Activated CD8-positive, alpha-beta T cell treated with anti-CD3 and anti-CD28 coated beads for 36 hours (primary cell): ENCODE measurements around the gene CTDP1. TPM values are rescaled to one million over a fixed set of nuclear protein-coding genes. Genes with fewer than 3 reads are reported as not detected.

Source experiments
- ATAC-seq: fragments of 200-7000 bp; cut with Tn5 transposase; one replicate; pipeline ENCODE4 v1.10.0; 2021; ENCODE audit warnings: mild to moderate bottlenecking, moderate library complexity
- CTCF ChIA-PET: fragments of 350-600 bp; sonication (Branson Sonifier 250); formaldehyde crosslinking; loops from one replicate; lab custom pipeline; 2021; ENCODE audit warnings: antibody characterized with exemption; lab: Charles Lee
- POLR2A ChIA-PET: fragments of 350-600 bp; sonication (Branson Sonifier 250); formaldehyde crosslinking; loops from one replicate; lab custom pipeline; 2021; ENCODE audit warnings: antibody characterized with exemption; lab: Charles Lee
- DNase-seq: peaks from one replicate; pipeline ENCODE4 v3.0.0-alpha.2; 2020
- H3K27ac Mint-ChIP-seq: one replicate; pipeline ENCODE4 v1.8.0; 2021; ENCODE audit warnings: mild to moderate bottlenecking, mixed read lengths
- H3K27me3 Mint-ChIP-seq: one replicate; pipeline ENCODE4 v1.8.0; 2021; ENCODE audit warnings: mixed read lengths
- H3K36me3 Mint-ChIP-seq: one replicate; pipeline ENCODE4 v1.8.0; 2021; ENCODE audit warnings: low read depth, mixed read lengths
- H3K4me1 Mint-ChIP-seq: one replicate; pipeline ENCODE4 v1.8.0; 2021; ENCODE audit warnings: low read depth, mixed read lengths
- H3K4me3 Mint-ChIP-seq: one replicate; pipeline ENCODE4 v1.8.0; 2021; ENCODE audit warnings: mild to moderate bottlenecking, moderate library complexity, mixed read lengths
- H3K9me3 Mint-ChIP-seq: one replicate; pipeline ENCODE4 v1.8.0; 2021; ENCODE audit warnings: mixed read lengths
- intact Hi-C: fragments of 100-400 bp; cut with micrococcal nuclease; formaldehyde crosslinking; loops from one replicate; pipeline ENCODE4 v1.10.0; 2022
- total RNA-seq, 2 experiments: library from RNA; stranded (reverse); gene quantifications; one replicate each; pipeline ENCODE4 v1.2.3, GENCODE V29; 2021
- TF ChIP-seq, protein P1 (sequence below): fragments of 200-600 bp; IDR thresholded peaks from one replicate; pipeline ENCODE4 v1.8.0; 2022; ENCODE audit warnings: antibody characterized with exemption, mild to moderate bottlenecking

The CTDP1 gene
- total RNA-seq, 2 experiments from 2014 or later = 54.9 to 55.6 TPM

DNA sequence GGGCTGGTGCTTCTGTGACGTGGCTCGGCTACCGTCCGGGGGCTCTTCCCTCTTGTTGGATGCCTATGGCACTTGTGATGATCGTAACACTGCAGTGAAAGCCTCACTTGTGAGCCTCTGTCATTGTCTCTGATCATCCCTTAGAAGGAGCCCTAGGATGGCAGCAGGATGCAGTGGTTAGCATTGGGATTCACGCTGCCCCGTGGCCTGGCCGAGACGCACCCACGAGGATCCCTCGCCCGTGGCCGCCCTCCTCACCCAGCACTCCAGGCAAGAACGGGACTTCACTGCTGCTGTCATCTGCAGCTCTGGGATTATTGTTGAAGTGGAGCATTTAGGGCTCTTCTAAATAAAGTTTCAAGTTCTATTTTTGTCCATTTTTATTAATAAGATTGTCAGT lies 46.8 kb upstream of the CTDP1 start:
- Mint-ChIP-seq H3K27me3 (peaks cover 4% of the 10 kb centered on the region), H3K4me1 (peaks cover 9% of the 10 kb centered on the region), H3K9me3 (peaks cover 2% of the 10 kb centered on the region), H3K4me3 (no peak overlapping the region), H3K36me3 (no peaks in the 10 kb centered on the region), H3K27ac (no peak overlapping the region)
- DNase-seq (no peak), ATAC-seq (no peak)
- intact Hi-C loops = no loop called here
- POLR2A ChIA-PET = no interaction called here
- TF ChIP-seq, protein P1, sequence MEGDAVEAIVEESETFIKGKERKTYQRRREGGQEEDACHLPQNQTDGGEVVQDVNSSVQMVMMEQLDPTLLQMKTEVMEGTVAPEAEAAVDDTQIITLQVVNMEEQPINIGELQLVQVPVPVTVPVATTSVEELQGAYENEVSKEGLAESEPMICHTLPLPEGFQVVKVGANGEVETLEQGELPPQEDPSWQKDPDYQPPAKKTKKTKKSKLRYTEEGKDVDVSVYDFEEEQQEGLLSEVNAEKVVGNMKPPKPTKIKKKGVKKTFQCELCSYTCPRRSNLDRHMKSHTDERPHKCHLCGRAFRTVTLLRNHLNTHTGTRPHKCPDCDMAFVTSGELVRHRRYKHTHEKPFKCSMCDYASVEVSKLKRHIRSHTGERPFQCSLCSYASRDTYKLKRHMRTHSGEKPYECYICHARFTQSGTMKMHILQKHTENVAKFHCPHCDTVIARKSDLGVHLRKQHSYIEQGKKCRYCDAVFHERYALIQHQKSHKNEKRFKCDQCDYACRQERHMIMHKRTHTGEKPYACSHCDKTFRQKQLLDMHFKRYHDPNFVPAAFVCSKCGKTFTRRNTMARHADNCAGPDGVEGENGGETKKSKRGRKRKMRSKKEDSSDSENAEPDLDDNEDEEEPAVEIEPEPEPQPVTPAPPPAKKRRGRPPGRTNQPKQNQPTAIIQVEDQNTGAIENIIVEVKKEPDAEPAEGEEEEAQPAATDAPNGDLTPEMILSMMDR = no peak
- CTCF ChIA-PET = no interaction called here

DNA sequence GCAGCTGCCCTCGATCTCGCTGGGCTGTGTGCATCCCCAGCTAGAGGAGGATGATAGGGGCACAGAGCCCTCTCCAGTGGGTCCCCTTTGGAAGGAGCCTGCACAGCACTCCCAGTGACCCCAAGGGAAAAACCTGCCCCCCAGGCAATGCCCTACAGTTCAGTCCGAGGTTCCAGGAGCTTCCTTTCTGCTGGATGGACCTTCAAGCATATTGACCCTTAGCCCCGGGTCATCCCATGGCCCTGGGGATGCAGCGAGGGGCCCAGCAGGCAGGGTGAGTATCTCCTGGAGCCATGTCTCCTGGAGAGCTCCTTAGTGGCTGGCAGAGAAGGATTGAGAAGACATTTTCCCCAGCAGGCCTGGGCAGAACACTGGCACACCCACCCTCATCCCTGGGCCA lies 45.4 kb upstream of the CTDP1 start:
- ChIA-PET POLR2A (no interaction called here), CTCF (interaction anchor here (0.6 kb wide), 1 partner anchor 9 kb away, joined by 3 read pairs; no protein-coding TSS in a partner anchor)
- peaks cover 7% of the 10 kb centered on the region for H3K27me3 Mint-ChIP-seq
- ATAC-seq (no peak), DNase-seq (no peak)
- peaks cover 2% of the 10 kb centered on the region for H3K9me3 Mint-ChIP-seq
- H3K27ac Mint-ChIP-seq = no peak overlapping the region
- no peaks in the 10 kb centered on the region for H3K36me3 Mint-ChIP-seq
- intact Hi-C loops = no loop called here
- H3K4me3 Mint-ChIP-seq = no peak overlapping the region
- H3K4me1 Mint-ChIP-seq = peaks cover 9% of the 10 kb centered on the region
- TF ChIP-seq, protein P1 = no peak

DNA sequence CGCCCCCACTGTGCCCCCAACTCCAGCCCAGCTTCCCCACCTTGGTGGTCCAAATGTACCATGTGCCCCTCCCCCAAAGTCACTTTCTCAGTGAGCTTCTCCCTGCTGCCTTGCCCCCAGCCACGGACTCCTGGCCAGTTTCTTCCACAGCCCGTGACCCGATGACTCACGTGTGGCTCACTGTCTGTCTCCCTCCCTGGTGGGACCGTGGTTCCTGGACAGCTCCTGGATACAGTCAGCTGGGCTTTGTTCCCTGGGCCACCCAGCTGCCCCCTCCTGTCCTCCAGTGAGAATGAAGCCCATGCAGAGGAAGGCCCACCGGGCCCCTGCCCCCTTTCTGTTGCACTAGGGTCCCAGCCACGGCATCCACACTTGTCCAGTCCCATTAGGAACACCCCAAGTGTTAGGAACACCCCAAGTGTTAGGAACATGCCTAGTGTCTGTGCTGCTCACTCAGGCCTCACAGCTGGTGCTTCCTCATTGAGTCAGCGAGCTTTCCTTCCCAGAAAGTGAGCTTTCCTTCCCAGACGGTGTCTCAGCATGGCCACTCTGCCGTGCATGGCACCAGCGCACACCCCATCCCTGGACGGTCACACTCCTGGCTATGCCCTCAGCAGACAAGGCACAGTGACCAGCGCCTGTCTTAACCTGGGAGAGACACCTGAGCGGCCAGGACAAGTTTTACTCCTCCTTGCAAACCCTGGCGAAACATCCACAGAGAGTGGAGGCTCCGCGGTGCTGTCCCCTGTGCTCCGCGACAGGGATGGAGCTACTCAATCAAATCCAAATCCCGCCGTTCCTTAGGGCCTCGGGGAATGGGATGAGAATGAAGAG lies 44.8 kb upstream of the CTDP1 start:
- H3K9me3 Mint-ChIP-seq = peaks cover 2% of the 10 kb centered on the region
- H3K27ac Mint-ChIP-seq = no peak overlapping the region
- no peak for DNase-seq
- POLR2A ChIA-PET = no interaction called here
- H3K36me3 Mint-ChIP-seq = no peaks in the 10 kb centered on the region
- TF ChIP-seq, protein P1 = no peak
- H3K4me3 Mint-ChIP-seq = no peak overlapping the region
- peaks cover 12% of the 10 kb centered on the region for H3K27me3 Mint-ChIP-seq
- H3K4me1 Mint-ChIP-seq = peaks cover 9% of the 10 kb centered on the region
- intact Hi-C loops = no loop called here
- no peak for ATAC-seq
- CTCF ChIA-PET = interaction anchor here (0.6 kb wide), 1 partner anchor 8 kb away, joined by 3 read pairs; no protein-coding TSS in a partner anchor

DNA sequence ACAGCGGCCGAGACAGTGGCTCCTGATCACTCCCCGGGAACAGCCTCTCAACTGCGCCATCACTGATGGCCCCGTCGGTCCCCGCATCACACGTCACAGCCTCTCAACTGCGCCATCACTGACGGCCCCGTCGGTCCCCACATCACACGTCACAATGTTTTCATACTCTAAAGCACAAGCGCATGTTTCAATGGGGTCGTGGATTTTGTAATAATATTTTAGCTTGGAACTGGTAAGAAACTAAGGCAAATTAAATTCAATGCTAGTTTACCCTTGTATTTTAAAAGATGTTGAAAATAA lies 44.2 kb upstream of the CTDP1 start:
- ChIA-PET POLR2A (no interaction called here), CTCF (no interaction called here)
- Mint-ChIP-seq H3K9me3 (peaks cover 2% of the 10 kb centered on the region), H3K4me3 (no peak overlapping the region), H3K27me3 (peaks cover 12% of the 10 kb centered on the region), H3K36me3 (no peaks in the 10 kb centered on the region), H3K4me1 (peaks cover 9% of the 10 kb centered on the region), H3K27ac (no peak overlapping the region)
- TF ChIP-seq, protein P1 = no peak
- ATAC-seq = no peak
- intact Hi-C loops = no loop called here
- DNase-seq = no peak

DNA sequence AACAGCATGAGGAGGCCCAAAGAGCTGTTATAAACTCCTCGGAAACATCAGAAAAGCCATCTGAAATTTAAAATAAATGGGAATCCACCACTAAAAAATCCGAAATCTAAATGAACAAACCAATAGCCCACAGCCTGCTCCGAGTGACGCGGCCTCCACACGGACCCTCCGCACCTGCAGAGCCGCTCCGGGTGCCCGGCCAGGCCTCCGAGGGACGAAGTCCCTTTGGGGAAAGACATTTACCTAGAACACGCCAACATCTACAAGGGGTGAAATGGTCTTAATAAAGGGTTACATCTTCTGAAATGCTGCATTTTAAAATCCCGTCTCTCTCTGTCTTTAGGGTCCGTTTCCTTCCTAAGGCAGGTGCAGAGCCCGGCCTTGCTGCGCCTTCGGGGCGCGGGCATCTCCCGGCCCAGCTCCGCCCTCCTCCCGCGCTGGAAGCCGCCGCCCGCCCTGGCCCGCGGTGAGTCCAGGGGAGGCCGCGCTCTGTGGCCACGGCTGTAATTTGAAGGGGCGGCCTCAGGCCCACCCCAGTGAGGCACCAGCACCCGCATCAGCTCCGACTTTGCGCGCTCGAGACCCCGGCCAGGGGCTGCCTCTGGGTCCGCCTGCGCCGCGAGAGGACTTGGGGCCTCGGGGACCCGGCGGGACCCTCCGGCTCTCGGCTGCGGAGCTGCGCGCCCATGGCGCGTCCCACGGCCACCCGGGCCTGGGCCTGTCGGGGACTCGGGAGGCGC lies 42.3 kb upstream of the CTDP1 start:
- intact Hi-C loops = no loop called here
- H3K27me3 Mint-ChIP-seq = peaks cover 12% of the 10 kb centered on the region
- no peak for ATAC-seq
- ChIA-PET CTCF (interaction anchor here (10.5 kb wide), 1 partner anchor 259 kb away, joined by 135 read pairs; no protein-coding TSS in a partner anchor), POLR2A (no interaction called here)
- H3K27ac Mint-ChIP-seq = no peak overlapping the region
- TF ChIP-seq, protein P1 = no peak
- no peaks in the 10 kb centered on the region for H3K36me3 Mint-ChIP-seq
- H3K4me1 Mint-ChIP-seq = peaks cover under 1% of the 10 kb centered on the region
- peaks cover 2% of the 10 kb centered on the region for H3K9me3 Mint-ChIP-seq
- no peak for DNase-seq
- no peak overlapping the region for H3K4me3 Mint-ChIP-seq
